ENCODE measurements around the gene CCDC106.

- TF ChIP-seq POLR2A (IDR thresholded peaks at IDR 0.05) (no peak), CTCF (IDR thresholded peaks at IDR 0.05) (no peak)
Observed at GRCh38 chr19:55691561-55692481, 43.8 kb downstream of the CCDC106 start.

All from Peyer's patch (tissue), 4 donors.